ENCODE results near the gene C1QTNF9. TPM values are rescaled to one million over a fixed set of nuclear protein-coding genes. Genes with fewer than 3 reads are reported as not detected.
A peak's percentile ranks its signal among the peaks of the same experiment; 100 is the strongest.

Gene C1QTNF9
- total RNA-seq, 4 donors from 2014 or later = 0.28 to 0.70 TPM; not detected in 2

- DNase-seq = peak in 1 of 2 donors; percentile 33
- H3K4me3 ChIP-seq = no peak overlapping the region
- peak overlapping the region; percentile 69 to 78 for H3K27ac ChIP-seq
- no peaks in the 10 kb centered on the region for H3K27me3 ChIP-seq
- peaks cover 0 to 3% of the 10 kb centered on the region in 2 donors for H3K4me1 ChIP-seq
- H3K36me3 ChIP-seq = no peaks in the 10 kb centered on the region
- TF ChIP-seq, protein P1, sequence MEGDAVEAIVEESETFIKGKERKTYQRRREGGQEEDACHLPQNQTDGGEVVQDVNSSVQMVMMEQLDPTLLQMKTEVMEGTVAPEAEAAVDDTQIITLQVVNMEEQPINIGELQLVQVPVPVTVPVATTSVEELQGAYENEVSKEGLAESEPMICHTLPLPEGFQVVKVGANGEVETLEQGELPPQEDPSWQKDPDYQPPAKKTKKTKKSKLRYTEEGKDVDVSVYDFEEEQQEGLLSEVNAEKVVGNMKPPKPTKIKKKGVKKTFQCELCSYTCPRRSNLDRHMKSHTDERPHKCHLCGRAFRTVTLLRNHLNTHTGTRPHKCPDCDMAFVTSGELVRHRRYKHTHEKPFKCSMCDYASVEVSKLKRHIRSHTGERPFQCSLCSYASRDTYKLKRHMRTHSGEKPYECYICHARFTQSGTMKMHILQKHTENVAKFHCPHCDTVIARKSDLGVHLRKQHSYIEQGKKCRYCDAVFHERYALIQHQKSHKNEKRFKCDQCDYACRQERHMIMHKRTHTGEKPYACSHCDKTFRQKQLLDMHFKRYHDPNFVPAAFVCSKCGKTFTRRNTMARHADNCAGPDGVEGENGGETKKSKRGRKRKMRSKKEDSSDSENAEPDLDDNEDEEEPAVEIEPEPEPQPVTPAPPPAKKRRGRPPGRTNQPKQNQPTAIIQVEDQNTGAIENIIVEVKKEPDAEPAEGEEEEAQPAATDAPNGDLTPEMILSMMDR (IDR thresholded peaks at IDR 0.05) = no peak
- no peak for TF ChIP-seq POLR2A (IDR thresholded peaks at IDR 0.05)
- no peaks in the 10 kb centered on the region for H3K9me3 ChIP-seq
- intact Hi-C loops (cut with DNase I; ENCODE audit: low total_unique reads) = no loop called here
Observed at GRCh38 chr13:24267274-24267673, 42.1 kb upstream of the C1QTNF9 start.

- Histone ChIP-seq H3K4me3 (no peak overlapping the region), H3K36me3 (no peaks in the 10 kb centered on the region), H3K27me3 (no peaks in the 10 kb centered on the region), H3K27ac (peak overlapping the region; percentile 69 to 78), H3K9me3 (no peaks in the 10 kb centered on the region), H3K4me1 (peaks cover 0 to 8% of the 10 kb centered on the region in 2 donors)
- intact Hi-C loops (cut with DNase I; ENCODE audit: low total_unique reads) = no loop called here
- DNase-seq = no peak
- TF ChIP-seq, protein P1 (IDR thresholded peaks at IDR 0.05) = no peak
- no peak for TF ChIP-seq POLR2A (IDR thresholded peaks at IDR 0.05)
Observed at GRCh38 chr13:24267801-24268200, 41.6 kb upstream of the C1QTNF9 start.

GRCh38 chr13:24269821-24270220 is 39.6 kb upstream of the C1QTNF9 start:
- Histone ChIP-seq H3K27ac (peak overlapping the region; percentile 85 to 87), H3K9me3 (no peaks in the 10 kb centered on the region), H3K27me3 (no peaks in the 10 kb centered on the region), H3K36me3 (no peaks in the 10 kb centered on the region), H3K4me1 (peaks cover 0 to 8% of the 10 kb centered on the region in 2 donors), H3K4me3 (no peak overlapping the region)
- intact Hi-C loops (cut with DNase I; ENCODE audit: low total_unique reads) = no loop called here
- TF ChIP-seq, protein P1 (IDR thresholded peaks at IDR 0.05) = no peak
- TF ChIP-seq POLR2A (IDR thresholded peaks at IDR 0.05) = no peak
- DNase-seq = no peak

DNA sequence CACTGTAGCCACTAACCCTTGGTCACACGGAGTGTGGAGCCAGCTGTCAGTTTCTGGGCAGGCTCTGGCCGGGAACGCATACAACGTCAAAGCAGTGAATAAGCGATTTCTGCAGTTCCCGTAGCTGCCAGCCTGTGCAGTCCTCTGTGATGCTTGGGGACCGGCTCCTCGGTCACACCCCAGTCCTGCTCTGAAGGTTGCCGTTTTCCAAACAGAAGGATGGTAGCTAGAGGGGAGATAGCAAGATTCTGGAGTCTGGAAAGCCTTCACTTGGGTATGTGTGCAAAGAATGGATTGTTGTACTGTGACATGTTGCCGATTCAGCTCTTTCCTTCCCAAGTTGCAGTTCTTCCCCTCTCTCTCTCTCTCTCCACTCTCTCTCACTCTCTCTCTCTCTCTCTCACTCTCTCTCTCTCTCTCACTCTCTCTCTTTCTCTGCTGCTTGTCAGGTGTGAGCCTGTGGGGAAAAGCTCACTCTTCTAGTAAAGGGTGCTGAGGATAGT is 38.7 kb upstream of the C1QTNF9 start:
- peak; percentile 36 to 39 for DNase-seq
- TF ChIP-seq POLR2A (IDR thresholded peaks at IDR 0.05) = no peak
- TF ChIP-seq, protein P1 (IDR thresholded peaks at IDR 0.05) = peak; percentile 32 to 78 (median 54)
- Histone ChIP-seq H3K9me3 (no peaks in the 10 kb centered on the region), H3K36me3 (no peaks in the 10 kb centered on the region), H3K4me1 (peaks cover 0 to 8% of the 10 kb centered on the region in 2 donors), H3K27ac (peak overlapping the region; percentile 85 to 87), H3K4me3 (peak overlapping the region in 1 of 2 donors; percentile 41), H3K27me3 (no peaks in the 10 kb centered on the region)
- intact Hi-C loops (cut with DNase I; ENCODE audit: low total_unique reads) = no loop called here

- H3K4me3 ChIP-seq = peak overlapping the region in 1 of 2 donors; percentile 41
- TF ChIP-seq POLR2A (IDR thresholded peaks at IDR 0.05) = no peak
- TF ChIP-seq, protein P1 (IDR thresholded peaks at IDR 0.05) = no peak
- no peaks in the 10 kb centered on the region for H3K27me3 ChIP-seq
- intact Hi-C loops (cut with DNase I; ENCODE audit: low total_unique reads) = no loop called here
- peaks cover 0 to 8% of the 10 kb centered on the region in 2 donors for H3K4me1 ChIP-seq
- DNase-seq = no peak
- peak overlapping the region; percentile 85 to 87 for H3K27ac ChIP-seq
- H3K9me3 ChIP-seq = no peaks in the 10 kb centered on the region
- no peaks in the 10 kb centered on the region for H3K36me3 ChIP-seq
Observed at GRCh38 chr13:24271231-24271600, 38.2 kb upstream of the C1QTNF9 start.
